GM06990 (cell line): ENCODE data around the gene DBI.

Experiments
- DNase-seq: peaks from one replicate; pipeline ENCODE4 v3.0.0-alpha.2; 2011; ENCODE audit not compliant: insufficient read length; ENCODE audit errors: extremely low read depth
- H3K27me3 ChIP-seq: replicated peaks from 2 replicates; pipeline ENCODE4 v1.6.0; 2011; ENCODE audit warnings: low read length; ENCODE audit not compliant: control insufficient read depth, insufficient read depth
- H3K36me3 ChIP-seq: 2 replicates; pipeline ENCODE4 v1.5.1; 2011; ENCODE audit warnings: low read length; ENCODE audit not compliant: control insufficient read depth, insufficient read depth
- H3K4me3 ChIP-seq: replicated peaks from 2 replicates; pipeline ENCODE4 v1.5.1; 2011; ENCODE audit warnings: low read depth, mild to moderate bottlenecking, control low read depth, low read length
- TF ChIP-seq, protein P1 (sequence below): IDR thresholded peaks from 2 replicates; pipeline ENCODE4 v1.5.1; 2011; ENCODE audit warnings: low read length, control low read depth, mild to moderate bottlenecking, inconsistent platforms; ENCODE audit not compliant: insufficient read depth, poor library complexity, severe bottlenecking

Gene DBI

DNA sequence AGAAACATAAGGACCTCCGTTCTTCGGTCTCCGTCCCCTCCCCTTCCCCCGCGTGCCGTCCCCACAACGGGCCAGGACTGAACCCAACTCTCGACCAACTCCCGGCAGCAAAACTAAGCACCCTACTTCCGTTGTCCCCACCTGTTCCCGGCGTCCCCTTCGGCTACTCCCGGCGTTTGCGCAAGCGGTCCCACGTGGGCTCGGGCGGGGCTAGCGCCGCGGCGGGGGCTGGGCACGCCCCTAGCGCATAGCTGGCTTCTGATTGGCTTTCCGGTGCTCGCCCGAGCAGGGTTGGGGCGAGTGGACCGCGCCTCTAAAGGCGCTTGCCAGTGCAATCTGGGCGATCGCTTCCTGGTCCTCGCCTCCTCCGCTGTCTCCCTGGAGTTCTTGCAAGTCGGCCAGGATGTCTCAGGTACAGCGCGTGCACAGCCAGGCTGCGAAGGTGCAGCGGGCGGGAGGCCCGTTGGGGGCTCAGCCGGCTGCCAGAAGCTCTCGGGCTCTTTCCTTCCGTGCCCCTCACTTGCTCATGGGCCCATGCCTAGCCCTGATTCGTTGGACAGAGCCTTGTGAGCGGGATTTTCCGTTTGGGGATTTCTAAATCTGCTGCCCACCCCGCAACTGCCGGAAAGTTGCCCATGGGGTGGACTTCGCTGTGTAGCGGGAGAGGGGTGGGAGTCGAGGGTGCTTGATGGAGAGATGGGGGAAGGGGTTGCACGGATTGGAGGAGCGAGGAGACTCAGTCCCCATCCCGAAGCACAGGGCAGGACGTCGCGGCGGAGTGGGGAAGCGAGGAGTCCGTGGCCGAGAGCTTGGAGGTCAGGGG, at the start of gene DBI, which contains the start of gene C2orf76:
DBI (plus strand) TSS at position 329 of the 823 bp plus-strand sequence; CDS start at position 404, 75 bp downstream.
C2orf76 (minus strand) TSS at position 186 of the 823 bp plus-strand sequence. CDS start 26,875 bp downstream, outside the sequence.
- no peaks in the 10 kb centered on the region for H3K27me3 ChIP-seq
- H3K36me3 ChIP-seq, result peaks cover 28% of the 10 kb centered on the region
- H3K4me3 ChIP-seq, result peak within 1 kb of the TSS; percentile 94
- peak; percentile 99 for DNase-seq
- TF ChIP-seq, protein P1, sequence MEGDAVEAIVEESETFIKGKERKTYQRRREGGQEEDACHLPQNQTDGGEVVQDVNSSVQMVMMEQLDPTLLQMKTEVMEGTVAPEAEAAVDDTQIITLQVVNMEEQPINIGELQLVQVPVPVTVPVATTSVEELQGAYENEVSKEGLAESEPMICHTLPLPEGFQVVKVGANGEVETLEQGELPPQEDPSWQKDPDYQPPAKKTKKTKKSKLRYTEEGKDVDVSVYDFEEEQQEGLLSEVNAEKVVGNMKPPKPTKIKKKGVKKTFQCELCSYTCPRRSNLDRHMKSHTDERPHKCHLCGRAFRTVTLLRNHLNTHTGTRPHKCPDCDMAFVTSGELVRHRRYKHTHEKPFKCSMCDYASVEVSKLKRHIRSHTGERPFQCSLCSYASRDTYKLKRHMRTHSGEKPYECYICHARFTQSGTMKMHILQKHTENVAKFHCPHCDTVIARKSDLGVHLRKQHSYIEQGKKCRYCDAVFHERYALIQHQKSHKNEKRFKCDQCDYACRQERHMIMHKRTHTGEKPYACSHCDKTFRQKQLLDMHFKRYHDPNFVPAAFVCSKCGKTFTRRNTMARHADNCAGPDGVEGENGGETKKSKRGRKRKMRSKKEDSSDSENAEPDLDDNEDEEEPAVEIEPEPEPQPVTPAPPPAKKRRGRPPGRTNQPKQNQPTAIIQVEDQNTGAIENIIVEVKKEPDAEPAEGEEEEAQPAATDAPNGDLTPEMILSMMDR, result no peak

DNA sequence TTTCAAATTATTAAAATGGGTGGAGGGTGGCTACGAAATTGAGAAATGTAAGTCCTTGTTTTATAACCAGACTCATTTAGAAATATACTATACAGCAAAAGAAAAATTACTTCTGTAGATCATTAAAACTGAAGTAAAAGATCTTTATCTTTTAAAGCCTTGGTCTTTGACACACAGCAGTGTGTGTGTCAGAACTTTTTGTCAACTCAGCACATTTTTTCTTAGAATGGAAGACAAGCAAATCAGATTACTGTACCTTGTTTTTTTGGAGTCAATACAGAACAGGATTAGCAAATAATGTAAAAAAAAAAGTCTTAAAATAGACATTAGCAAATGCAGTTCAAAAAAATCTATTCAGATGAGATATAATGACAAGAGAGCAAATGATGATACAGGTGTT, 49.2 kb upstream of the DBI start:
- TF ChIP-seq, protein P1, result no peak
- no peak for DNase-seq
- Histone ChIP-seq H3K36me3 (no peaks in the 10 kb centered on the region), H3K27me3 (no peaks in the 10 kb centered on the region), H3K4me3 (no peak overlapping the region)

DNA sequence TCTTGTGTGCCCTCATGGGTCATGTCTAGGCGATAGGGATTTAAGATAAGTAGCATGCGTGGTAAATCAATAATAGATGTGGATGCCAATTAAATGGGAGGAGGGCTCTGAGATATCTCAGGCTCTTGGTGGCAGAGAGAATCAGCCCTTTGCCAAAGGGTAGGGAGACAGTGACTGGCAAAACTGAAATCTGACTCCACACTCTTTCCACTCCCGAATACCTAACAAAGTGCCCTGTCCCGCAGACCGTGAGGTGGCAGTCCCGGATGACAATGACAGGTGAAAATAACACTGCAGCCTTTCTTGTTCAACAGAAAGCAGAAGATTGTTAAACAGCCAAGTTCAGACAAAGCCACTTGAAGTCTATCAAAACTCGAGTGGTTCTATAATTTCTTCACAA, 47.2 kb upstream of the DBI start:
- Histone ChIP-seq H3K36me3 (no peaks in the 10 kb centered on the region), H3K4me3 (no peak overlapping the region), H3K27me3 (no peaks in the 10 kb centered on the region)
- DNase-seq, result no peak
- TF ChIP-seq, protein P1, result no peak

DNA sequence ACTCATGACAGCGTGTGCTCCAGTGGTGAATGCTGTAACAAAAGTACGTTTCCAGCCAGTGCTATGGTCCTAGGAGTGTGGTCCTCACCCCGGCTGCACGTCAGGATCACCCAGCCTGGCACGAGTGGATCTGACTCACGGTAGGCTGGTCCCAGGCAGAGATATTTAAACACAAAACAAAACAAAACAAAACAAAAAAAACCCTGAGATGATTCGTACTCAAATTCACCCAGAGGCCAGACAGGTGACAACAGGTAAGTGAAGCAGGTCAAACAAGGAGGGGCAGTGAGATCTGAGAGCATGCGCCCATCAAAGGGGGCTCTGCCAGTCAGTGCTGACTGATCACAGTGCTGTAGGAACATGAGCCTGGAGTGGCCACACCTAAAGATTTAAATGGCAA, 43.3 kb upstream of the DBI start:
- H3K36me3 ChIP-seq, result no peaks in the 10 kb centered on the region
- H3K27me3 ChIP-seq, result no peaks in the 10 kb centered on the region
- DNase-seq, result no peak
- TF ChIP-seq, protein P1, result no peak
- H3K4me3 ChIP-seq, result no peak overlapping the region

DNA sequence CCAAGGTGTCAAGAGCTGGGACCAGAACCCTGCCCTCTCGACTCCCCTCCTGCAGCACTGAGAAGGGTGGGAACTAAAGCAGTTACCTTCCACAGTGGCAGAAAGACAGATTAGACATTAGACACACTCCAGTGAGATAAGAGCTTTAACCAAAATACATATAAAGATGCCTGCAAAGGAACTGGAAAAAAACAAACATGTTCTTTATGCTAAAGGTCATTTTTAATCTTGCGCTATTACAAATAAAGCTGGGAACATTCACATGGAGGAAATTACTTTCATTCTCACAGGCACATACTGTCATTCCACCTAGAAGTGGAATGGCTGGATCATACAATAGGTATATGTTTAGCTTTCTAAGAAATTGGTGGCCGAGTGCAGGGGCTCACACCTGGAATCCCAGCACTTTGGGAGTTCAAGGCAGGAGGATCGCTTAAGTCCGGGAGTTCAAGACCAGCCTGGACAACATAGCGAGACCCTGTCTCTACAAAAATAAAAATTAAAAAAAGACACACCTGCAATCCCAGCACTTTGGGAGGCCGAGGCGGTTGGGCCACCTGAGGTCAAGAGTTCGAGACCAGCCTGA, 42.0 kb upstream of the DBI start:
- Histone ChIP-seq H3K4me3 (no peak overlapping the region), H3K36me3 (no peaks in the 10 kb centered on the region), H3K27me3 (no peaks in the 10 kb centered on the region)
- no peak for DNase-seq
- TF ChIP-seq, protein P1, result no peak
